Measurements from ENCODE around the gene SH3PXD2A. TPM values are rescaled to one million over a fixed set of nuclear protein-coding genes. Genes with fewer than 3 reads are reported as not detected.

SH3PXD2A gene
- total RNA-seq, 2 donors from 2014 or later, result 14.6 to 18.2 TPM

- Histone ChIP-seq H3K4me3 (no peak overlapping the region), H3K27ac (no peak overlapping the region), H3K27me3 (no peaks in the 10 kb centered on the region), H3K9me3 (peaks cover 0 to 4% of the 10 kb centered on the region in 2 donors), H3K36me3 (no peaks in the 10 kb centered on the region), H3K4me1 (peaks cover 0 to 12% of the 10 kb centered on the region in 2 donors)
- no peak for TF ChIP-seq CTCF (IDR thresholded peaks at IDR 0.05)
- no peak for DNase-seq (ENCODE audit: low spot score)
Measured at GRCh38 chr10:103582331-103583123, 272.8 kb downstream of the SH3PXD2A start.

DNA sequence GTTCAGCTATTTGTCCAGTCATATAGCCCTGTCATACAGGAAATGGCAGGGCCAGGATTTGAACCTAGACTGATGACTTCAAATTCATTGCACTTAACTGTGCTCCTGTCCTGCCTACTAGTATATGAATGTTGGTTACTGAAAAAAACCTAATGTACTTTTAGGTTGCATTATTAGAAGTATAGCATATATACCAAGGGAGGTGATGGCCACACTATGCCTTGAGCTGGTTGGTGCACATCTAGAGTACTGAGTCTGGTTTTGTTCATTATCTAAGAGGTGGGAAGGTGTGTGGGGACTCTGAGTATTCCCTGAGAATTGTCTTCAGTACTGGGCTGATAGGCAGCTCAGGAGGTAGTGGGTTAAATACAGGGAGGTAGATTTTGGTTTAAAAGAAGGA is 273.9 kb downstream of the SH3PXD2A start:
- Histone ChIP-seq H3K27ac (no peak overlapping the region), H3K9me3 (no peaks in the 10 kb centered on the region), H3K4me1 (peaks cover 0 to 12% of the 10 kb centered on the region in 2 donors), H3K36me3 (no peaks in the 10 kb centered on the region), H3K4me3 (no peak overlapping the region), H3K27me3 (no peaks in the 10 kb centered on the region)
- DNase-seq (ENCODE audit: low spot score), result no peak
- no peak for TF ChIP-seq CTCF (IDR thresholded peaks at IDR 0.05)

DNA sequence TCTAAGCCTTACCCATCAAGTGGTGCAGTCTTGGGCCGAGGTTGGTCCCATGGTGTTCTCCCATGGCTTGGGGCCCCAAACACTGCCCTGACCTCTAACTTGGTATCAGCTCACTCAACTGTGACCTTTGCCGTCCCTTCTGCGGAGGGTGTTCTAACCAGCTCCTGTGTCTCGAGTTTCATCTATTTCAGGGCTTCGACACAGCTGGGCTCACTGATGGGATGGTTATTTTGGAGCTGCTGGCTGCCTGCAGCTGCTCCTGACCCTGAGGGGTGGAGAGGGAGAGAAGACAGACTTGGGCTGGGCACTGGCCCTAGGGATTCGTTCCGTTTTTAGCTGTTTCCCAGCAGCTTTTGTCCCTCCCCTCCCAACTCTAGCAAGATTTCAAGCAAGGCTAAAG is 274.9 kb downstream of the SH3PXD2A start:
- no peak overlapping the region for H3K4me3 ChIP-seq
- DNase-seq (ENCODE audit: low spot score), result no peak
- no peaks in the 10 kb centered on the region for H3K27me3 ChIP-seq
- no peak for TF ChIP-seq CTCF (IDR thresholded peaks at IDR 0.05)
- no peaks in the 10 kb centered on the region for H3K9me3 ChIP-seq
- H3K27ac ChIP-seq, result no peak overlapping the region
- no peaks in the 10 kb centered on the region for H3K36me3 ChIP-seq
- H3K4me1 ChIP-seq, result peaks cover 0 to 12% of the 10 kb centered on the region in 2 donors

DNA sequence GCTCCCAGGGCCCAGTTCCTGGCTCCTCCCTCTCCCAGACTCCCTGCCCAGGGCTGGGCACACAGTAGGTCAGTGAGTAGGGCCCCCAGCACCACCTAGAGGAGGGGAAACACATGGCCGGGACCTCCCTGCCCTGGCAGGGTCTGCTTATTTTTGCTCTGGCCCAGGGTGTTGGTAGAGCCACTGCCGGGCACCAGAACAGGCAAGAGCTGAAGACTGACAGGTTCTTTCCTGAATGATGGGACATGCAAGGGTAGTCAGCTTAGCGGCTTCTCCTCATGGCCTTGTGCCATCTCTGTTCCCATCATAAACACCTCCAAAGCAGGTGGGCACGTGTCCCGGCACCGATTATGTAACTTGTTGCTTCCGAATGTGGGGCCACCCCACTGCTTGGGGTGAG is 275.4 kb downstream of the SH3PXD2A start:
- no peak for DNase-seq (ENCODE audit: low spot score)
- no peak overlapping the region for H3K27ac ChIP-seq
- H3K27me3 ChIP-seq, result no peaks in the 10 kb centered on the region
- no peak overlapping the region for H3K4me3 ChIP-seq
- H3K36me3 ChIP-seq, result no peaks in the 10 kb centered on the region
- H3K9me3 ChIP-seq, result no peaks in the 10 kb centered on the region
- no peak for TF ChIP-seq CTCF (IDR thresholded peaks at IDR 0.05)
- peaks cover 0 to 12% of the 10 kb centered on the region in 2 donors for H3K4me1 ChIP-seq

- H3K4me3 ChIP-seq, result no peak overlapping the region
- no peaks in the 10 kb centered on the region for H3K27me3 ChIP-seq
- H3K36me3 ChIP-seq, result no peaks in the 10 kb centered on the region
- no peaks in the 10 kb centered on the region for H3K9me3 ChIP-seq
- peaks cover 0 to 12% of the 10 kb centered on the region in 2 donors for H3K4me1 ChIP-seq
- H3K27ac ChIP-seq, result no peak overlapping the region
- no peak for DNase-seq (ENCODE audit: low spot score)
- no peak for TF ChIP-seq CTCF (IDR thresholded peaks at IDR 0.05)
Measured at GRCh38 chr10:103578782-103579382, 276.5 kb downstream of the SH3PXD2A start.

All from right atrium auricular region (tissue), 2 donors.